Measurements from ENCODE around the gene HDHD5.

HDHD5 gene

GRCh38 chr22:17114173-17114897 is 44.7 kb downstream of the HDHD5 start:
- in situ Hi-C loops (cut with MboI; ENCODE audit: low pct_unique_long_range_greater_than_20kb, low sequenced_read_pairs, unreplicated experiment) = no loop called here
- no peak for TF ChIP-seq CTCF (IDR thresholded peaks at IDR 0.05; ENCODE audit: extremely low read depth, insufficient read depth, missing control alignments)
- DNase-seq (ENCODE audit: low spot score) = no peak

DNA sequence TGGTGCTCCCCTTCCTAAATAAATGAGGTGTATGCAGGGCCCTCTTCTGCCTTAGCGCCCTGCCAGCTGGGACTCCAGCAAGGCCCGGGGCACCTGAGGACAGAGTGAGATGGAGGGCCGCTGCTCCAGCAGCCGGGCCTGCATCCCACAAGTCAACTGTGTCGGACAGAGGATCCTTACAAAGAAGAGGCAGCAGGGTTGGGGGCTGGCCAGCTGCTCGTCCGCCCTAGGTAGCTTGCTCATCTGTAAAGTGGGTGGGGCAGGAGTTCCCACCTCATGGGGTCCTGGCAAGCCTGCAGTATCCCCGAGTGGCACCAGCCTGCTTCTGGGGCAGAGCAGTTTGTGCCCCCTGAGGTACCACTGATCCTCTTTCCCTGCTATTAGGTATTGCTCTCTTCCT is 45.5 kb downstream of the HDHD5 start:
- no peak for TF ChIP-seq CTCF (IDR thresholded peaks at IDR 0.05; ENCODE audit: extremely low read depth, insufficient read depth, missing control alignments)
- no peak for DNase-seq (ENCODE audit: low spot score)
- in situ Hi-C loops (cut with MboI; ENCODE audit: low pct_unique_long_range_greater_than_20kb, low sequenced_read_pairs, unreplicated experiment) = no loop called here

DNA sequence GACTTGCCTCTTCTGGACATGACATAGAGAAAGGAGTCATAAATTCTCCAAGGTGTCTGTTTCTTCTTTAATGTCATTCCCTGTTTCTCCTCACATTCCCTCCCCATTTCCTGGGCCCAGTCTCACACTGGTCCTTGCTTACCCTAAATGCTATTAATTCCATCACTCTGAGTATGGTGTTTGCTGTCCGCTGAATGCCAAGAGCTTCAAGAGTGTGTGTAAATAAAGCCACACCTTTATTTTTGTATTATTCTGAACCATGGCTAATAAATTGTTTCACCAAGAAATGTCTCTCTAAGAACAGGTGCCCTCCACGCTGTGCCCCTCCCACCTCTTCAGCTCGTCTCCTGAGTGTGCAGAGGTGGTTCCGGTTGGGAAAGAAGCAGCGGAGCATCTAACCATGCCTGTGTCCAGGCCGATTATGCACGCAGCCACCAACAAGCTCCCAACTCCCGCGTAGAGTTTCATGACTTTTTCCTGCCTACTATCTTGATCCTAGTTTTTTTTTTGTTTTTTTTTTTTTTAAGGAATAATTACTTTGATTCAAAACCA is 46.5 kb downstream of the HDHD5 start:
- no peak for DNase-seq (ENCODE audit: low spot score)
- in situ Hi-C loops (cut with MboI; ENCODE audit: low pct_unique_long_range_greater_than_20kb, low sequenced_read_pairs, unreplicated experiment) = no loop called here
- no peak for TF ChIP-seq CTCF (IDR thresholded peaks at IDR 0.05; ENCODE audit: extremely low read depth, insufficient read depth, missing control alignments)

- TF ChIP-seq CTCF (IDR thresholded peaks at IDR 0.05; ENCODE audit: extremely low read depth, insufficient read depth, missing control alignments) = no peak
- no peak for DNase-seq (ENCODE audit: low spot score)
- in situ Hi-C loops (cut with MboI; ENCODE audit: low pct_unique_long_range_greater_than_20kb, low sequenced_read_pairs, unreplicated experiment) = no loop called here
These were observed 48.1 kb downstream of the HDHD5 start for GRCh38 chr22:17110791-17111550.

GRCh38 chr22:17109976-17110375 is 49.1 kb downstream of the HDHD5 start:
- in situ Hi-C loops (cut with MboI; ENCODE audit: low pct_unique_long_range_greater_than_20kb, low sequenced_read_pairs, unreplicated experiment) = no loop called here
- DNase-seq (ENCODE audit: low spot score) = no peak
- TF ChIP-seq CTCF (IDR thresholded peaks at IDR 0.05; ENCODE audit: extremely low read depth, insufficient read depth, missing control alignments) = no peak

- in situ Hi-C loops (cut with MboI; ENCODE audit: low pct_unique_long_range_greater_than_20kb, low sequenced_read_pairs, unreplicated experiment) = no loop called here
- no peak for TF ChIP-seq CTCF (IDR thresholded peaks at IDR 0.05; ENCODE audit: extremely low read depth, insufficient read depth, missing control alignments)
- DNase-seq (ENCODE audit: low spot score) = no peak
These were observed 49.8 kb downstream of the HDHD5 start for GRCh38 chr22:17109113-17109865.
